Vagina (tissue), 2 donors: ENCODE data around the gene CACNA1C. TPM values are rescaled to one million over a fixed set of nuclear protein-coding genes. Genes with fewer than 3 reads are reported as not detected.

Experiments
- DNase-seq, 2 donors: peaks; one replicate each; pipeline ENCODE4 v3.0.0-alpha.2; 2017; ENCODE audit errors: extremely low spot score in 2 of 2
- H3K27ac ChIP-seq: fragments of 200-600 bp; sonication (generic); one replicate; pipeline ENCODE4 v1.5.1; 2019
- H3K27me3 ChIP-seq: fragments of 200-600 bp; sonication (generic); one replicate; pipeline ENCODE4 v1.5.1; 2019
- H3K36me3 ChIP-seq, 2 donors: fragments of 200-600 bp; sonication (generic); one replicate each; pipeline ENCODE4 v1.5.1; 2017 to 2019
- H3K4me1 ChIP-seq: fragments of 200-600 bp; sonication (generic); one replicate; pipeline ENCODE4 v1.5.1; 2019
- H3K4me3 ChIP-seq, 2 donors: fragments of 200-600 bp; sonication (generic); 1 replicate in 1 of 2; 2 replicates in 1 of 2; pipeline ENCODE4 v1.5.1; 2016 to 2019
- H3K9me3 ChIP-seq: fragments of 200-600 bp; sonication (generic); one replicate; pipeline ENCODE4 v1.5.1; 2019
- POLR2A ChIP-seq, 2 donors: fragments of 450-650 bp; IDR thresholded peaks; one replicate each; pipeline ENCODE4 v1.6.1; 2017; ENCODE audit warnings: antibody characterized with exemption in 2 of 2, mild to moderate bottlenecking in 2 of 2, moderate library complexity in 2 of 2
- POLR2AphosphoS5 ChIP-seq, 2 donors: sonication (generic); formaldehyde crosslinking; IDR thresholded peaks; one replicate each; pipeline ENCODE4 v1.9.0; 2017; ENCODE audit warnings: antibody characterized with exemption in 2 of 2, mild to moderate bottlenecking in 2 of 2, low read depth in 1 of 2; ENCODE audit not compliant: insufficient read depth in 1 of 2
- intact Hi-C: fragments of 100-400 bp; cut with DNase I; formaldehyde crosslinking; loops from one replicate; pipeline ENCODE4 v1.15.1; 2023
- total RNA-seq: library from RNA; depleted of rRNA; stranded (reverse); fragments of >200 nt; gene quantifications from one replicate; pipeline ENCODE4 v1.2.3, GENCODE V29; 2016
- TF ChIP-seq, protein P1 (sequence below), 3 experiments: fragments of 450-650 bp in 2 of 3; fragments of 200-600 bp in 1 of 3; sonication (generic) in 1 of 3; IDR thresholded peaks; one replicate each; pipeline ENCODE4 v1.5.1; 2017 to 2019; ENCODE audit warnings: antibody characterized with exemption in 3 of 3, mild to moderate bottlenecking in 2 of 3, moderate library complexity in 2 of 3

The CACNA1C gene
- total RNA-seq, 1 donor from 2014 or later, result 9.8 TPM

DNA sequence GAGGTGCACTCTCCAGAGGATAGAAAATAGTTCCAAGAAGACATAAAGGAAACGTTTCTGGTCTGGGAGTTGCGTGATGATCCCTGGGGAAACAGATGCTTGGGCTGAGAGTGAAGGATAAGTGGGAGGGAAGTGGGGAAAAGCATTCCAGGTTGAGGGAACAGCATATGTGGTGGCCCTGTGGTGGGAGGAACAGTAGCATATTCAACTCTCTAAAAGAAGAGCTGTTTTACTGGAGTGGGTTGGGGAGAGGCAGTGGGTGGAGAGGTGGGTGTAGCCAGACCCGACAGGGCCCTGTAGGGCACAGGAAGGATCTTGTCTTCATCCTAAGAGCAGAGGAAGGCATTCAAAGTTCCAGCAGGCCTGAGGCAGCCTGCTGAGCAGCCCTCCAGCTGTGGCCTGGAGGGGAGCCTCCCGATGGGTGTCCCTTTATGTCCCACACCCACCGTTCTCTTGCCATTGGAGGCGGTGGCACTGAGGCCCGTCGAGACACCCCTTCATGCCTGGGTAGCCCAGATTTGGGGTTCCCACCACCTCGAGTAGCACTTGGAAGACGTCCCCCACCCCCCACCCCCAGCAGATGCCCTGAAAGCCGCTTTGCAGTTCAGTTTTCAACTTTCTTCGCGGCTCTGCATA, 431.5 kb downstream of the CACNA1C start:
- no peak overlapping the region for H3K4me3 ChIP-seq
- no peaks in the 10 kb centered on the region for H3K9me3 ChIP-seq
- DNase-seq, result no peak
- H3K27me3 ChIP-seq, result no peaks in the 10 kb centered on the region
- H3K27ac ChIP-seq, result no peak overlapping the region
- intact Hi-C loops, result no loop called here
- TF ChIP-seq POLR2A (IDR thresholded peaks at IDR 0.05) (no peak), POLR2AphosphoS5 (IDR thresholded peaks at IDR 0.05; ENCODE audit: insufficient read depth in 1 of 2, low read depth in 1 of 2) (no peak)
- TF ChIP-seq, protein P1, sequence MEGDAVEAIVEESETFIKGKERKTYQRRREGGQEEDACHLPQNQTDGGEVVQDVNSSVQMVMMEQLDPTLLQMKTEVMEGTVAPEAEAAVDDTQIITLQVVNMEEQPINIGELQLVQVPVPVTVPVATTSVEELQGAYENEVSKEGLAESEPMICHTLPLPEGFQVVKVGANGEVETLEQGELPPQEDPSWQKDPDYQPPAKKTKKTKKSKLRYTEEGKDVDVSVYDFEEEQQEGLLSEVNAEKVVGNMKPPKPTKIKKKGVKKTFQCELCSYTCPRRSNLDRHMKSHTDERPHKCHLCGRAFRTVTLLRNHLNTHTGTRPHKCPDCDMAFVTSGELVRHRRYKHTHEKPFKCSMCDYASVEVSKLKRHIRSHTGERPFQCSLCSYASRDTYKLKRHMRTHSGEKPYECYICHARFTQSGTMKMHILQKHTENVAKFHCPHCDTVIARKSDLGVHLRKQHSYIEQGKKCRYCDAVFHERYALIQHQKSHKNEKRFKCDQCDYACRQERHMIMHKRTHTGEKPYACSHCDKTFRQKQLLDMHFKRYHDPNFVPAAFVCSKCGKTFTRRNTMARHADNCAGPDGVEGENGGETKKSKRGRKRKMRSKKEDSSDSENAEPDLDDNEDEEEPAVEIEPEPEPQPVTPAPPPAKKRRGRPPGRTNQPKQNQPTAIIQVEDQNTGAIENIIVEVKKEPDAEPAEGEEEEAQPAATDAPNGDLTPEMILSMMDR (IDR thresholded peaks at IDR 0.05), result no peak
- H3K36me3 ChIP-seq, result no peaks in the 10 kb centered on the region
- no peaks in the 10 kb centered on the region for H3K4me1 ChIP-seq

GRCh38 chr12:2485681-2486080, 432.9 kb downstream of the CACNA1C start:
- Histone ChIP-seq H3K27ac (no peak overlapping the region), H3K36me3 (no peaks in the 10 kb centered on the region), H3K4me3 (no peak overlapping the region), H3K4me1 (no peaks in the 10 kb centered on the region), H3K9me3 (no peaks in the 10 kb centered on the region), H3K27me3 (no peaks in the 10 kb centered on the region)
- intact Hi-C loops, result no loop called here
- no peak for TF ChIP-seq POLR2A (IDR thresholded peaks at IDR 0.05)
- TF ChIP-seq, protein P1 (IDR thresholded peaks at IDR 0.05), result no peak
- TF ChIP-seq POLR2AphosphoS5 (IDR thresholded peaks at IDR 0.05; ENCODE audit: insufficient read depth in 1 of 2, low read depth in 1 of 2), result no peak
- DNase-seq, result no peak

- no peak overlapping the region for H3K4me3 ChIP-seq
- TF ChIP-seq, protein P1 (IDR thresholded peaks at IDR 0.05), result no peak
- TF ChIP-seq POLR2A (IDR thresholded peaks at IDR 0.05), result no peak
- DNase-seq, result no peak
- H3K9me3 ChIP-seq, result no peaks in the 10 kb centered on the region
- H3K27me3 ChIP-seq, result no peaks in the 10 kb centered on the region
- intact Hi-C loops, result no loop called here
- H3K4me1 ChIP-seq, result no peaks in the 10 kb centered on the region
- no peaks in the 10 kb centered on the region for H3K36me3 ChIP-seq
- no peak overlapping the region for H3K27ac ChIP-seq
These were observed 434.0 kb downstream of the CACNA1C start for GRCh38 chr12:2486796-2487195.

DNA sequence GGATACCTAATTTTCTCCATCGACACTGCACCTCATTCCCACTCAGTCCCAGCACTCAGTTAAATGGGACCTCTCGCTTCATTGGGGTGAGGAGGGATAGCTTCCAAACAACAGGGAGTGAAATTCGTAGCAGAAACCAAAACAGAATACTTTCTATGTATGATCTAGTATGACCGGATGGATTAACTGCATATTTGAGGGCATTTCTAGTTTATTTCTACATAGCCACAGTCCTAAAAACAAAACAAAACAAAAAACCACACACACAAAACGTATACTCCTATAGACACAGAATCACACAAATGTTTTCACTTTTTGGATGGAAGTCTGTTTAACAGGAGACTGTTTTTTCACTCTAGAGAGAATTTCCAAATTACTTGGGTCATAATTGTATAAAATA, 434.5 kb downstream of the CACNA1C start:
- Histone ChIP-seq H3K9me3 (no peaks in the 10 kb centered on the region), H3K36me3 (no peaks in the 10 kb centered on the region), H3K27me3 (no peaks in the 10 kb centered on the region), H3K4me1 (no peaks in the 10 kb centered on the region), H3K4me3 (no peak overlapping the region), H3K27ac (no peak overlapping the region)
- intact Hi-C loops, result no loop called here
- TF ChIP-seq, protein P1 (IDR thresholded peaks at IDR 0.05), result no peak
- TF ChIP-seq POLR2A (IDR thresholded peaks at IDR 0.05) (no peak), POLR2AphosphoS5 (IDR thresholded peaks at IDR 0.05; ENCODE audit: insufficient read depth in 1 of 2, low read depth in 1 of 2) (no peak)
- DNase-seq, result no peak

DNA sequence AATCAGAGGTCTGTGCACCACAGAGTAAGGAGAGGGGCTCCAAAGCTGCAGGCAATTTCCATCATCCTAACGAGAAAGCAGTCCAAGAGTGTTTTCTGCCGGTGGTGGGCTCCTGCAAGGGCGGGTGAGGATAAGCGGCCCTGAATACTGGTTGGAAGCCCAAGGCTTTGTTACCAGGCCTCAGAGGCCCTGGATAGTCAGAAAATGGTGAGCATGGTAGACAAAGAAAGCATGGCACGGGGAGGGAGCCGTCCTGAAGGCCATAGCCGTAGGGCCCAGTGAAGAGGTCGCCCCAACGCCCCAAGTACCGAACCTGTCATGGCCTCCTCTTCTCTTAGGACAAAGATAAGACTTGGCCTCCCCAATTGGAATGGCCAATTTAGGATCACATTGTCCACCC, 435.3 kb downstream of the CACNA1C start:
- no peaks in the 10 kb centered on the region for H3K36me3 ChIP-seq
- H3K4me3 ChIP-seq, result no peak overlapping the region
- no peaks in the 10 kb centered on the region for H3K4me1 ChIP-seq
- H3K9me3 ChIP-seq, result no peaks in the 10 kb centered on the region
- DNase-seq, result no peak
- intact Hi-C loops, result no loop called here
- no peak overlapping the region for H3K27ac ChIP-seq
- TF ChIP-seq POLR2A (IDR thresholded peaks at IDR 0.05), result no peak
- TF ChIP-seq, protein P1 (IDR thresholded peaks at IDR 0.05), result no peak
- no peak for TF ChIP-seq POLR2AphosphoS5 (IDR thresholded peaks at IDR 0.05; ENCODE audit: insufficient read depth in 1 of 2, low read depth in 1 of 2)
- no peaks in the 10 kb centered on the region for H3K27me3 ChIP-seq
